HG02798 (cell line): ENCODE results near the gene WASHC4.

Experiments used
- ATAC-seq: cut with Tn5 transposase; IDR thresholded peaks from one replicate; pipeline ENCODE4 v1.9.1; 2021; ENCODE audit warnings: mild to moderate bottlenecking; ENCODE audit not compliant: unreplicated experiment, poor library complexity

The WASHC4 gene

DNA sequence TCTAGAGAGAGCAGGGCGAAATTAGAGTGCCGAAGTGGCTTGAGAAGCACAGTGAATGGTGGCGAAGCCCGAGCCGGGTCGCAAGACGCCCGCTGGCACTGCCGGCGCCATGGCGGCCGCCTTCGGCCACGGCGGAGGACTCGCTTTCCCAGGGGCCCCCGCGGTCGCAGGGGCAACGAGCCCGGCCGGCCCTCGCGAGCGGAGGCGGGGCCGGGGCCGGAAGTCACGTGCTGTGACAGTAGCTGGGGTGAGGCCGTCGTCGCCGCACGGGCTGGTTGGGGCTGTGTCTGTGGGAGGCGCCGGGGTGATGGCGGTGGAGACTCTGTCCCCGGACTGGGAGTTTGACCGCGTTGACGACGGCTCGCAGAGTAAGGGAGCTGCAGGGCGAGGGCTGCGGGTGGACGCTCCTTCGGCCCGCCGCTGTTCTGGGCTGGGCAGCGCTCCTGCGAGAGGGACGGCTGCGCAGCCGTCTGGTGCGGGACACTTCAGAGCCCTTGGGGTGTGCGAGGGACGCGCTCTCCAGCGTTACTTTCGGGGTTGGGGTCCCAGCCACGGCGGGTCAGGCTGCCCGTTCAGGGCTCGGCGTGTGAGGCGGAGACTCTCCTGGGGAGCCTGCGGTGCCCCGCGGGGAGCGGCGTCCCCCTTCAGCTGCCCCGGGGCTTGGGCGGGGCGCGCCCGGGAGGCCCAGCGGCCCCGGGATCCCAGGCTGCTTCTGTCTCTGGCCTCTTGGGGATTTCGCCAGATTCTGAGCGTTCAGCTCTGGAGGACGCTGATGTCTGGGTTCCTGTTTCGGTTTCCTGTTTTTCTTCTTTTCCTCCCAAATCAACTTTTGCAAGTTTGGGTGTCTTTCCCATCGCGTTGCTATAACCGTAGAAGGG, at the start of gene WASHC4:
WASHC4 (plus strand) TSS at position 238 of the 878 bp plus-strand sequence; CDS start at position 308, 70 bp downstream.
- peak; percentile 93 for ATAC-seq

- ATAC-seq = no peak
Measured at GRCh38 chr12:105060715-105061378, 46.7 kb upstream of the WASHC4 start.

GRCh38 chr12:105064564-105065178, 42.9 kb upstream of the WASHC4 start:
- ATAC-seq = no peak

DNA sequence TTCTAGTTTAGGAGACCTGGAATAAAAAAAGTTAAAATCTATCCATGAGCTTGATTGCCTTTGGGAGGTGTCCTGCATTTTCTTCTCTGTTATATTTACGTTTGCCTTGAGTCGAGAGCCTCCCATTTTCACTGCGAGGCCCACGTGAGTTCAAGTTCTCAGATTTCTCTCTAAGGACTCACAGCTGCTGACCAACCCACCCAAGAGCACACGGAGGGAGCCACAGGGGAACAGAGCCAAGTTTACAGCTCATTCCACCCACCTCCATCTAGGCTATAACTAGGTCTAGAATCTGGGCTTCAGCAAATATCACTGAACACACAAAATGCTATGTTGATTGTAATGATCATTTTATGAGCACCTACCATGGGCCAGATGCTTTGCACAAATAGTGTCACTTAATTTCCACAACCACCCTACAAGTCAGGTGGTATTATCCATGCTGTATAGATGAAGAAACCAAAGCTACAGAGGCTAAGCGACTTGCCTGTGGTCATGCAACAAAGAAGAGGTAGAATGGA, 40.0 kb upstream of the WASHC4 start:
- ATAC-seq = no peak

DNA sequence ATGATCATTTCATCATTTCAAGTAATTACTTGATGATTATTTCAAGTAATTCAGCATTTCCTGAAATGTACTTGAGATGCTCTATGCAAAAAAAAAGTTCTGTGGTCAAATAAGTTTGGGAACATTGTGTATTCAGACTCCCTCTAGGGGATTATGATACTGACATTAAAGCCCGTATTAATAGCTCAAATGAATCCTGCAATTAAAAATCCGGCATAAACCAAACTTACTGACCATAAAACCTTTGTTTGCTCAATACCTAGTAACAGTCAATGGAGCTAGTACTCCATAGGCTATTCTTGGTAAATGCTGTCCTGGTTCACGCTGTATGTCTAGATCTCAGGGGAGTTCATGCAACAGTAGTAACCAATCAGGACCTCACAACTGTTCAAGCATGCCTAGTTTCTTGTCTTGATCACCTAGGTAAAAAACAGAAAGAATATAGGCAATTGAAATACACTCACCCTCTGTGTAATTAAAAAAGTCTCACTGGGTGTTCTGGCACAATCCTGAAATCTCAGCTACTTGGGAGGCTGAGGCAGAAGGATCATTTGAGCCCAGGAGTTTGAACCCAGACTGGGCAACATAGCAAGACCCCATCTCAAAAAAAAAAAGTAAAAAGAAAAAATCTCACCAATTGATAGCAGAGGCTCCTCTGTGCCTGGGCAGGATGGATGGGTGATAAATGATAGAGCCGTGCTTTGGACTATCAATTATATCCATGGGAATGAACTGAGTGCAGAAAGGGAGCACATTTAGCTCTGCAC, 37.4 kb upstream of the WASHC4 start:
- no peak for ATAC-seq

DNA sequence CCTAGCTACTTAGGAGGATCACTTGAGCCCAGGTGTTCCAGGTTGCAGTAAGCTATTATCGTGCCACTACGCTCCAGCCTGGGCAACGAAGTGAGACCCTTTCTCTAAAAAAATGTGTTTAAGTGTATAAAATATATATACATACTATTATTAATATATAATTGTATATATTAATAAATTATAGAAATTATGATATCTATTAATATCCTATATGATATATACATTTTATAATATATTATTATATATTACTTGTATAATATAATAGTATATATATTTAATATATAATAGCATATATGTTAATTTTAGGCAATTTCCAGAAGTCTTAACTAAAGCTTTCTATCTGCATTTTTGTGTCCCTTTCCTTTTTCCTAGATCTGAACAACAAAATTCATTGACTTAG, 35.5 kb upstream of the WASHC4 start:
- no peak for ATAC-seq

GRCh38 chr12:105072888-105073488, 34.5 kb upstream of the WASHC4 start:
- ATAC-seq = peak; percentile 66

GRCh38 chr12:105076098-105076497, 31.4 kb upstream of the WASHC4 start:
- no peak for ATAC-seq

GRCh38 chr12:105076913-105077312, 30.6 kb upstream of the WASHC4 start:
- ATAC-seq = no peak

DNA sequence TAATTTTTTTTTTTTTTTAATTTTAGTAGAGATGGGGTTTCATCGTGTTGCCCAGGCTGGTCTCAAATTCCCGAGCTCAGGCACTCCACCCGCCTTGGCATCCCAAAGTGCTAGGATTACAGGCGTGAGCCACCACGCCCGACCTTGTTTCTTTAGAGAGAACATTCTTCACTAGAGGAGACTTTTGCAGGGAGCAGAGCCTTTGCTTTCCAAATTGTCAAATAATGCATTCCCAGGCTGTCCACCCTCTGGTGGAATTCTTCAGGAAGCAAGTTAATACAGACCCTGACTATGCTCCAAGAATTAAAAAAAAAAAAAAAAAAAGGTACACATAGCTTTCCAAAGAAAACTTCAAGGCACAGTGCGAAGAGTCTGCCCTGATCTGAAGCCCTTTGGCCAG, 30.1 kb upstream of the WASHC4 start:
- ATAC-seq = no peak

- no peak for ATAC-seq
Measured at GRCh38 chr12:105078712-105079570, 28.6 kb upstream of the WASHC4 start.

DNA sequence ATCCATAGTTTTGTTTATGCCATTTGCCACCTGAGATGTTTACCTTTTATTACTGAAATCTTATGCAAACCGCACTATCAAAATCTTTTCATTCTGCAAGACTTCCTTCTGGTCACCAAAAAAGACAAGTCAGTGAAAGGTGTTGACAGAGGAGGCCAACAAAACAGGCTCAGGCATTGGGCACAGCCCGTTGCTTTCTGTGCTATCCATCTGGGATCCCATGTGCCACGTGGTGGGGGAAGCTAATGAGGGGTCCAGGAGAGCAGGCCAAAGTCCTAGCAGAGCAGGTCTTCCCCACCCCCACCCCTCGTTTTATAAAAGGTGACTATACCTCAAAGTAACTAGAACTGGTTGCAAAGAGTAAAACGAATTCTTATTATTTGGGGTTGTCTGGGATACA, 24.5 kb upstream of the WASHC4 start:
- ATAC-seq = no peak

DNA sequence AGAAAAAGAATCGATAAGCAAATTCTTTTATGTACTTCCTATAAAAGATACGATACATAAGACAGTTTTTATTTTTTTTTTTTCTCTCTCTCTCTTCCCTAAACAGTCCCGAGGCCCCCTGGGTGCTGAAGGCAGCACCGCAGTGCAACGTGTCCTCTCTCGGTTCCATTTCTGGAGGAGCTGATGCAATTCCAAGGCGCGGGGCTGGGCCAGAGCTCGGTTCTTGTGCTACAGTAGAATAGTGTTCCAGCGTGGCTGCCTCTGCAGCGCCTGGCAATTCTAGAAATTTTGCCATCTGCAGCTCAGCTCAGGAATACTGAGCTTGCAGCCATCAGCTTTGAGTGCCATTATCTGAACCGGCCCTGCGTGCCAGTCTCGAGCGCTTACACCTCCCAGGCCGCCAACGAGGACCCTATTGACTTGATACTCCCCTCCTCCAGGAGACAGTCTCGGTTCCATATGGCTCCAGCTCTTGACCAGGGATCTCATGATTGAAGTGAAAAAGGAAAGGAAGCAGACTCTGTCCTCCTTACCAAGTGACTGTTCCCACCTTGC, 23.9 kb upstream of the WASHC4 start:
- peak; percentile 25 for ATAC-seq

DNA sequence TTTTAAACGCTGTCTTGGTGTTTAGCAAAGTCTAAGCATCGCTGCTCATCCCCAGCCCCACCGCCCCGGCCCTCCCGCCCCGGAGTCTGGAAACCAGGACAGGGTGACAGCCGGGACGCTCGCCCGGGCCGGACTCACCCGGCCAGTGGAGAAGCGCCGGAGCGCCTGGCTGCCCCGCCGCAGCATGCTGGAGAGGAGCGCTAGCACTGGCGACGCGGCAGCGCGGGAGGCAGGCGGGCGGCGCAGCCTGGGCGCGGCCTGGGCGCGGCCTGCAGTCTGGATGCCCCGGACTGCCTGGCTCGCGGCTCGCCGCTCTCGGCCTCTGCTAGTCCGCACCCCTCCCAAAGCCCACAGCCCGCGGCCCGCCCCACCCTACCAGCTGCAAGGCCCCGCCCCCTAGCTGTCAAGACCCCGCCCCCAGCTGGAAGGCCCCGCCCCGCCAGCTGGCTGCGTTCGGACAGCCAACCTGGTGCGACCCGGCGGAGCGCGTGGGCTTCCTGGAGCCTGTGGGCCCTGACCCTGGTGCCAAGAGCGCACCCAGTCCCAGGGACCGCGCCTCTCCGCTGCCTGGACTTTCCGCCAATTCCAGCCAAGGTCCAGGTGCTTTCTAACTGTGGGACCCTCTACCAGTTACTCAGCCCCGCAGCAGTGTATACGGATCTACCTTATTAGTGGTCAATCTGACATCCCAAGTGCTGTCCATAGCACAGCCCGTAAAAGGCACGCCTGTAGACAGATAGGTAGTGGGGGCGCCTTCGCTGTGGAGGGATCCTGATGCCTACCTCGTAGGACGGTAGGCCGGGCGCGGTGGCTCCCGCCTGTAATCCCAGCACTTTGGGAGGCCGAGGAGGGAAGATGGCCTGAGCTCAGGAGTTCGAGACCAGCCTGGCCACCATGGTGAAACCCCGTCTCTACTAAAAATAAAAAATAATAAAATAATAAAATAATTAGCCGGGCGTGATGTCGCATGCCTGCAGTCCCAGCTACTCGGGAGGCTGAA, 23.0 kb upstream of the WASHC4 start, which contains the start of gene ALDH1L2:
ALDH1L2 (minus strand) TSS at position 208 of the 1,000 bp plus-strand sequence; CDS start at position 186, 22 bp downstream.
- ATAC-seq = peak; percentile 86

DNA sequence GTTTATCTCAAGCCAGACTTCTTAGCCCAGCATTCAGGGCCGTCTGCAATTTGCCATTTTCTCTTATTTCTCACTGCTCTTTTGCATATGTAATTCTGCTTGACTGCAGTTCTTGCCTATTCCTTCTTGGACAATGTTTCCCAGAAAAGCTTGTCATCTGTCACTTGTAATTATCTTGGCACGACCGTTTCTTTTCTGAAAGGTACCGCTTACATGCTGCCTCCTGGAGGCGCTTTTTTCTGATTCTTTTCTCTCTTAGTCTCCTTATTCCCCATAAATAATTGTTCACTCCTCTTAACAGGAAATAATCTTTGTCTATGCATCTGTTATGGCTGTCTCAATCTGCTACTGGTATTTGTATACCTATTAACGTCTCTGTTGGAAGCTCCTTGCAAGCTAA, 22.0 kb upstream of the WASHC4 start:
- ATAC-seq = no peak

DNA sequence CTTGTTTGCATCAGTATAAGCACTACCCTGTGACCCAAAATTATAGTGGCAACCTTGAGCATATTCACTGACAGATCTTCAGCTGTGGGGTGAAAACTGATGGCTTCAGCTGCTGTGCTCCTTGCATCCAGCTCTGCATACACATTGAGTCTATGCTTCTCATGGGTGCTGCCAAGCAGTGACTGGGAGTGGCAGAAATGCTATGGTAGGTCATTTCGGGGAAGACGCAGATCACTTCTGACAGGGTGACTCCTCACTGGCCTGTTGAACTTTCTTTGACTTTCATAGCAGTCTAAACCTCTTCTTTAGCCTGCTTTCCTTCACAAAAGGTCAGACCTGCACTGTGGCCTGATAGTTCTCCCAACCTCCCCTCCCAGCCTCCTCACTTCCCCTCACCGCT, 17.7 kb upstream of the WASHC4 start:
- no peak for ATAC-seq

DNA sequence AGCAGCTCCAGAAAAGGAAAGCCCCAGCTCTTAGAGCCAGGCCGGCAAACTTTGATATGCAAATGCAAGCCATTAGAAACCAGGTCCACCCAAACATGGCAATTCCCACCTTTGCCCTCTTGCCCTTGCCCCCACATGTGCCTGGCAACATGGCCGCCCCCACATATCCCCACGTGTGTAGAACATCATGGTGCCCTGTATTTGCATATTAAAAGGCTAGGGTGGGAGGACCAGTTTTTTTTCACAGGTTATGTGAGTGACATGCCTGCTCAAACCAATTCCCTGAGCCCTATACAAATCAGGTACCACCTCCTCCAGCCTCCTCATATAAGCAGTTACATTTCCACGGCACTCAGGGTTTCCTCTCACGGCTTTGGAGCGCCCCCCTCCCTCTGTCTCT, 17.2 kb upstream of the WASHC4 start:
- ATAC-seq = no peak
